Stimulated activated CD4-positive, alpha-beta T cell treated with anti-CD3 and anti-CD28 coated beads, Interleukin-12 subunit alpha, Interleukin-12 subunit beta, amount 100 ng/mL, for 24 hours (primary cell): ENCODE results near the gene LAMA5.

Experiments used
- DNase-seq, 2 experiments: peaks; one replicate each; pipeline ENCODE4 v3.0.0-alpha.2; 2020; ENCODE audit warnings: low read depth in 2 of 2

The LAMA5 gene, protein sequence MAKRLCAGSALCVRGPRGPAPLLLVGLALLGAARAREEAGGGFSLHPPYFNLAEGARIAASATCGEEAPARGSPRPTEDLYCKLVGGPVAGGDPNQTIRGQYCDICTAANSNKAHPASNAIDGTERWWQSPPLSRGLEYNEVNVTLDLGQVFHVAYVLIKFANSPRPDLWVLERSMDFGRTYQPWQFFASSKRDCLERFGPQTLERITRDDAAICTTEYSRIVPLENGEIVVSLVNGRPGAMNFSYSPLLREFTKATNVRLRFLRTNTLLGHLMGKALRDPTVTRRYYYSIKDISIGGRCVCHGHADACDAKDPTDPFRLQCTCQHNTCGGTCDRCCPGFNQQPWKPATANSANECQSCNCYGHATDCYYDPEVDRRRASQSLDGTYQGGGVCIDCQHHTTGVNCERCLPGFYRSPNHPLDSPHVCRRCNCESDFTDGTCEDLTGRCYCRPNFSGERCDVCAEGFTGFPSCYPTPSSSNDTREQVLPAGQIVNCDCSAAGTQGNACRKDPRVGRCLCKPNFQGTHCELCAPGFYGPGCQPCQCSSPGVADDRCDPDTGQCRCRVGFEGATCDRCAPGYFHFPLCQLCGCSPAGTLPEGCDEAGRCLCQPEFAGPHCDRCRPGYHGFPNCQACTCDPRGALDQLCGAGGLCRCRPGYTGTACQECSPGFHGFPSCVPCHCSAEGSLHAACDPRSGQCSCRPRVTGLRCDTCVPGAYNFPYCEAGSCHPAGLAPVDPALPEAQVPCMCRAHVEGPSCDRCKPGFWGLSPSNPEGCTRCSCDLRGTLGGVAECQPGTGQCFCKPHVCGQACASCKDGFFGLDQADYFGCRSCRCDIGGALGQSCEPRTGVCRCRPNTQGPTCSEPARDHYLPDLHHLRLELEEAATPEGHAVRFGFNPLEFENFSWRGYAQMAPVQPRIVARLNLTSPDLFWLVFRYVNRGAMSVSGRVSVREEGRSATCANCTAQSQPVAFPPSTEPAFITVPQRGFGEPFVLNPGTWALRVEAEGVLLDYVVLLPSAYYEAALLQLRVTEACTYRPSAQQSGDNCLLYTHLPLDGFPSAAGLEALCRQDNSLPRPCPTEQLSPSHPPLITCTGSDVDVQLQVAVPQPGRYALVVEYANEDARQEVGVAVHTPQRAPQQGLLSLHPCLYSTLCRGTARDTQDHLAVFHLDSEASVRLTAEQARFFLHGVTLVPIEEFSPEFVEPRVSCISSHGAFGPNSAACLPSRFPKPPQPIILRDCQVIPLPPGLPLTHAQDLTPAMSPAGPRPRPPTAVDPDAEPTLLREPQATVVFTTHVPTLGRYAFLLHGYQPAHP (N-terminal part only)

DNA sequence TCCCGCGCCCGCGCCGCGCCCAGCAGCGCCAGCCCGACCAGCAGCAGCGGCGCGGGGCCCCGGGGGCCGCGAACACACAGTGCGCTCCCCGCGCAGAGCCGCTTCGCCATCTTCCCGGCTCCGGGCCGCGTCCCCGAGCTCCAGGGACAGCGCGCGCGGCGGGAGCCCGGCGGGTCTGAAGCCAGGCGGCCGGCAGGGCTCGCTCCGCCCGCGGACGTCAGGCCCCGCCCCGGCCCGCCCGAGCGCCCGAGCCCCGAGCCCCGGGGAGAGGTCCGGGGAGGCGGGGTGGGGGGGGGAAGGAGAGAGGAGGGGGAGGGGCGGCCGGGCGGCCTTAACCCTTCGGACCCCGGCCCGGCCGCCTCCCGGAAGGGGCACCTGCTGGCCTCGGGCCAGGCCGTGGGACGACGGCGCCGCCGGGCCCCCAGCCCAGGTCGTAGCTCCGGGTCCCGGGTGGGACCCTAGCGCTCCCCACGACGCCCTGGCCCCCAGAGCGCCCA is at the start of gene LAMA5:
LAMA5 (minus strand) TSS at position 177 of the 497 bp plus-strand sequence; CDS start at position 110, 67 bp downstream.
- DNase-seq: no peak

DNA sequence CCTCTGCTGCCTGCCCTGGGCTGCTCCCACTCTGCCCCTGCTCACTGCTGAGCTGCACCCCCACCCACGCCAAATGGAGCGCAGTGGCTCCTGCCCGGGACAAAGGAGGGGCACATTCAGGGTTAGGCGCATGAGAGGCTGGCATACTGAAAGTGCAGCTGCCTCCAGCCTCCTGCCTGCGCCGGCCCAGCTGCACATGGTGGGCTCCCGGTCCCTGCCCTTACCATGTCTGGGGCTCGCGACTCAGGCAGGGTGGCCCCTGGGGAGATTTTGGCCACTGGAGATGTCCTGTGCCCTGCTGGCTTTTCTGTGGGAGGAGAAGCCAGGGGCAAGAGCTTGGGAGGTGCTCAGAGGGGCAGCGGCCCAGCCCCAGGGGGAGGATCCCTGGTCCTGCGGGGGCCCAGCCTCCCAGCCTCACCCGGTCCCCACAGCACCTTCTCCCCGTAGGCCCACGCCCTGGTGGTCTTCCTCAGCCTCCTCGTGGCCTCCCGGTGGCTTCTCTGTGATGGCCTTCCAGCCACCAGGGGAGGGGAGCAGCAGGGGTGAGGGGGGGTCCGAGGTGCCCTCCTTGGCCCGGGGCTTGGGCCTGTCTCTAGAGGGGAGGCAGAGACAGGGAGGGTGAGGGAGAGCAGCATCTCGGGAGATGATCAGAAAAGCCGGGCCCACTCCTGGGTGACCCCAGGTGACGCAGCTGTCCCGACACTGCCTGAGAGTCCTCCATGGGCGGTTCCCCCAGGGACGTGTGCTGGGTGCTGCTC is 48.4 kb upstream of the LAMA5 start:
- DNase-seq: no peak

DNA sequence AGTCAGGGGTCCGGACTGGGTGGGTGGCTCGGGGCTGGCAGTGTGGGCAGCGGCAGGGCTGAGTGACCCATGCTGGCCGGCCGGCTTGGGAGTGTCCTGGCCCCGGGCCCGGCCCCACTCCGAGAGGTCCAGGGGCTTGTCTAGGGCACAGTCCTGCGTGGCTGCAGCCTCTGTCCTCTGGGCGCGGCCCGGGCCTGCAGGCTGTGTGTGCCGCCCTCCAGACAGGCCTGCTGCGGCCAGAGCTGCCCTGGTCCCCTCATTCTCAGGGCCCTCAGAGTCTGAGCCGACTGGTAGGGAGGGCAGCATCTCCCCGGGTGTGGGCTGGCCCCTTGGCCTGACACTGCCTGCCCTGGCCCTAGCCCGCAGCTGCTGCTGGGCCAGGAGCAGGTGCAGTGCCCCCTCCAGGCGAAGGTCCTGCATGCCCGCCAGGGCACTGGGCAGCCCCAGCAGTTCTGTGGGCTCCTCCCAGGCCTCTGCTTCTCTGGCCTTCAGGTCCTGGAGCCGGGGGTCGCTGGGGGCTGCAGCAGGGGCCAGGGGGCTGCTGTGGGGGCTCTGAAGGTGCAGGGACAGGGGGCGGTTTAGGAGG is 46.9 kb upstream of the LAMA5 start:
- DNase-seq: no peak

DNA sequence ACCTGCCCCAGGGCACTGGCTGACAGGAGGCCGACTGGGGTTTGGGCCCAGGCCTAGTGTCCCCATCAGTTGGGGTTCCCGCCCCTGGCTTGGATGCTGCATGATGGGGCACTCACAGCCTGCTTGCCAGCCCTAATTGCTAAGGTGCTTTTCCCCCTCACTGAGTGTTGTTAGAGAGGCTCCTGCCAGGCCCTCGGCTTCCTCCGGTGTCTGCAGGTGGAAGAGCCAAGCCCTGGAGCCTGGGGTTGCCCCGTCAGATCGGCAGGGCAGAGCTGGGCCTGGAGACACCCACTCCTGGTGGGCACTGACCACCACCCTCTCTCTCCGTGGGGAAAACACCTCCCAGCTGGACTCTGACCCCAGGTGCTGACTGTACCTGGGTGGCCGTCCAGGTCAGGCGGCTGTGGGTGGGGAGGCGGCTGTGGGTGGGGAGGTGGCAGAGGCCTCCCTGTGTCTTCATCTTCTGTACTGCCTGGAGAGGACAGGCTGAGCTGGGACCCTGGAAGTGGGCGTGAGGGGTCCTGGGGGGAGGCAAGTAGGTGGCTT is 46.0 kb upstream of the LAMA5 start:
- no peak for DNase-seq

DNA sequence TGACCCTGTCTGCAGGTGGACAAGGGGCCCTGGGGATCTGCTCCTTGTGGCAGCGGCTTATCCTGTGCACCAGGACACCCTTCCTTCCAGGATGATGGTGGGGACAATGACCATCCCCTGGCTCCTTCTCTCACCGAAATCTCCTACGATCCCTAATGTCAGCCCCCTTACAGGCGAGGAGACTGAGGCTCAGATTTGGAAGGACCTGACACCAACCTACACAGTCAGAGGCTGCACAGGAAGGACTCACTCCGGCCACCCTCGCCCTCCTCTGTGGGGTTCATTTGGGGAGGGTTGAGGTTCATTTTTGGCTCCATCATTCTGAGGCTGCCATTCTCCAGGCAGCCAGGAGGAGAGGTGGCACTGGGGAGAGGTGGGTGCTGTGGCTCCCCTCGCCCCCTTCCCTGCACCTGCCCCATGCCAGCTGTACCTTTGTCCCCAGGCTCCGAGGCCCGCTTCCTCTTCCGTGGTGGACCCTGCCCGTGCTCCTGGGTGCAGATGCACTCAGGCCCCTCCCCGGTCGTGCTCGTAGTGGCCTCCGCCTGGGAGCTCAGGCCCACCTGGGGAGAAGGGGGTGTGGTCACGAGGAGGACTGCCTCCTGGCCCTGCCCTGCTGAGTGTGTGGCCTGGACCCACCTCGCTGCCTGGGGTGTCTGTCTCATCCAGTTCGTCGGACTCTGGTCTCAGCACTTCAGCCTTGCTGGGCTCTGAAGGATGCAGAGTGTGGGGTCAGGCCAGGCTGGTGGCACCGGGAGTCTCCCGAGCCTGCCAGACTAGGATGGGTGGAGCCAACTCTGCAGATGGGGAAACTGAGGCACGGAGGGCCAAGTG is 45.3 kb upstream of the LAMA5 start:
- no peak for DNase-seq

DNA sequence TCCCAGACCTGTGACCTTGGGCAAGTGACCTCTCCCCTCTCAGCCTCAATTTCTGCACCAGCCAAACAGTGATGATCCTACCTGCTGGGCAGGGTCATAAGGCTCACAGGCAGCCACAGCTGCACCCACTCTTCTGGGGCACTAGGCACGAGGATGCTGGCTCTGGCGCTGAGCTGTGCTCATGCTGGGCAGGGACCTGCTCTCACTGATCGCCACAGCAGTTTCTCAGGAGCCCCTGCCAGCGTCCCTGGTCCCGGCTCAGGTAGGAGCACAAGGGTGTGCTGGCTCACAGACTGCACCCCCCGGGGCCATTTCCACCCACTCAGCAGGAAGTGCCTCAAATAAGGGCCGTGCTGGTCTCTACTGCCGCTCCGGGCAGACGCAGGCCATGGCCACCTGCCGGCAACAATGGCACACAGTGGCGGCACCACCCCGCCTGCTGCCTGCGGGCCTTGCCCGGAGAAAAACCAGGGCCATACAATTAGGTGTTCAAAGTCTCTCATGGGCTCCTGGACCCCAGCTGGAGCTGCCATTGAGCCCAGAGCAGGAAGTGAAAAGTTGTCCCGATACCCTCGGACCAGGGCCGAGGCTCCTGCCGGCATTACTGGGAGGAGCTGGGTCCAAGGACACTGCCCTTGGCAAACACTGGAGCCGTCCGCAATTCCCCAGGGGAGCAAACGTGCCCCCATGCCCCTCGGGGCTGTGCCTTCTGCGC is 44.5 kb upstream of the LAMA5 start:
- no peak for DNase-seq

DNA sequence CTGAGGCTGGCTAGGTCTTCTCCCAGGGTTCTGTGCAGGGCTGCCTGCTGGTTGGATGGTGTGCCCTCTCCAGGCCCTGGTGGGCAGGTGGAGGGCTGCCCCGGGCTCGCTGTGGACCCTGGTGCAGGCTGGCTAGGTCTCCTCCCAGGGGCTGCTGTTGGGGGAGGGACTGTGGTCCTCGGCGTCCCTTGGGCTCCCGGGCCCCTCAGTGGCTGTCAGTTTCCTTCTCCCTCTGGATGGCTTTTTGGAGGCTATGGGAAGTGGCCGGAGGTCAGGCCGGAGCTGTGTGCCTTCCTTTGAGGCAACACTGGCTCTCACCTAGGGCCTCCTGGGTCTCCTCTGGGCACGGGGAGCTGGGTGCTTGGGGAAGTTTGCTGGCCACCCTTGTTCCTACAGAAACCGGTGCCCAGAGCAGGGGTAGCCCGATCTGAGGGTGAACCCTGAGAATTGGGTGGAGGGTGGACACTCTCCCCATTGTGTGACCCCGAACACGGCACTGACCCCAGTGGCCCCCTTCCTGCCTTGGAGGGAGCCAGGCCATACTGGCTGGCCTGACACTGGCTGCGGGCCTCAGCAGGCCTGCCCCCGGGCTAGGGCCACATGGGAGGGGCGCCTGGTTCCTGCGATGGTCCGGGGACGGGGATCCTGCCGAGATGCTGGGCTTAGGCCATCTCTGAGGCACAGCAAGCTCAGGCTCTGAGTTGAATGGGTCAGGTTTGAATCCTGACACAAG is 43.8 kb upstream of the LAMA5 start:
- DNase-seq: no peak

DNA sequence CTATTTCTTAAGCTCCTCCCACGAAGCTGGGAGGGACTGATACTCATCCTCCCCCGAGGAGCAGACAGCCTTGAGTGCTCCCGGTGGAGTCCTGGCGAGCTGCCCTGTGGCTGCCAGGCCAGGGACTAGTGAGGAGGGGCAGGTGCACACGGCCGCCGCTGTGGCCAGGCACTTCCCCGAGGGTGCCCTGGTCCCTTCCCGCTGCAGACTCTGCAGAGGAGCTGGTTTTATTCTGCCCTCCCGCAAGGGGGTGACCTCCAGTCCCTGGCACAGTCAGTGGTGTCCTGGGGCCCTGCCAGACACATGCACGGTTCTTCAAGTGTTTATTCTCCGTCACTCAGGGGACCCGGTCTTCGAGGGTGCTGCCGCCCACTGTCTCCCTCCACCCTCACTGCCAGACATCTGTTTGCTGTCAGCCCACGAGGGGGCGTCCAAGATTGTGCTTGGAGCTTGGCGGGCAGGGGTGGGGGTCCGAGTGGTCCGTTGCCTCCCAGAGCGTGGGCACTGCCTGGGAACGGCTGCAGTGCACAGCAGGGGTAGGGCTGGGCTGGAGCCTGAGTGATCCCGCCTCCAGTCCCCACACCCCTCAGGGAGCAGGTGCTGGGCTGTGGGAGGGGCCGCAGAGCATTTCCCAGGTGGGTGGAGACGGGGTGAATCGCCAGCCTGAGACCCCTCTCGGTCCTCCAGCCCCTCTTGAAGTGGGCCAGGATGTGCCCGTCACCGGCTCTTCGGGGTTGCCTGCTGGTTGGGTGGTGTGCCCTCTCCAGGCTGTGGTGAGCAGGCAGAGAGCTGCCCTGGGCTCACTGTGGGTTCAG is 43.0 kb upstream of the LAMA5 start:
- DNase-seq: no peak

DNA sequence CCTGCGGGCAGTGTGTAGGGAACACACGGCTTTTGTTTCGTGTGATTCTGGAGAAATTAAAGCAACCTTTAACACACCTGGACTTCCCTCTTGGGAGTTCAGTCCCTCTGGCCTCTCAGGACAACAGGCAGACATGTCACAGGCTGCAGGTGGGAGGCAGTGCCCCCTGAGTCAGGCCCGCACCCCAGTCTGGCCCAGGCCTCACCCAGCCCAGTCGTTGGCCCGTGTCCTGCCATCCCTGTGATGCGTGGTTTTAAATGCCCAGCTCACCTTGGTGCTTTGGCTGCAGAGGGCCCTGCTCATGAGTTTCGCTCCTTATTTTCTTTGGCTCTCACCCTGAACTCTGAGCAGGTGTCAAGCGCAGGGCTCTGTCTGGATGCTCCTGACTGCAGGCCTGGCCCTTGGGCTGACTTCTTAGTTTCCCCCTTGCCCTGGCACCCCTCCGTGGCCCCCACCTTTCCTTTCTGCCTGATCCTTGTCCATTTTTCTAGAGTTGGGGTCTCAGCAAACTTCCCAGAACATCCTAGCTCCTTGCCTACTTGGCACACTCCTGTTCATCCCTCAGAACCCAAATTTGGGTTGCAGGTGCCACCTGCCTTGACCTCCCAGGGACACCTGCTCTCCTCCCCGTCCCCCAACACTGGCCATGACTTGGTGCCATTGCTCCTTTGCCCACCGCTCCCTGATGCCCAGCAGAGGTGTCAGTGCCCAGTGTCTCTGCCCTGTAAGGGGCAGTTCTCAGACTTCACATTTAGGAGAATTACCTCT is 42.2 kb upstream of the LAMA5 start:
- DNase-seq: no peak

DNA sequence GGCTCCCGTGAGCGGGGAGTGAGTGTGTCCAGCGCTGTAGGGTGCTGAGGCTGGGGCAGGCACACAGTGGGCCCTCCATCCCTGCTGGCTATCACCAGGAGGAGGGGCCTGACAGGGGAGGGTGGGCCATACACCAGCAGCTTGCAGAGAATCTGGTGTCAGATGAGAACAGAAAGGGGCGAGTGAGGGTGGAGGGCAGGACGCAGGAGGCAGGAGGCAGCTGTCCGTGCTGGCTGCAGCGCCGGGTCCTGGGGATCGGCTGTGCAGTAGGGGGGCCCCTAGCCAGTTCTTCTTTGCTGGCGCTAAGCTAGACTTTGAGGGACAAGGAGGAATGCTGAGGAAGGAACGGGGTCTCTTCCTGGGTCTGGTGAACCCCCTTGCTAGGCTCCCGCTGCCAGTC is 41.5 kb upstream of the LAMA5 start:
- no peak for DNase-seq

DNA sequence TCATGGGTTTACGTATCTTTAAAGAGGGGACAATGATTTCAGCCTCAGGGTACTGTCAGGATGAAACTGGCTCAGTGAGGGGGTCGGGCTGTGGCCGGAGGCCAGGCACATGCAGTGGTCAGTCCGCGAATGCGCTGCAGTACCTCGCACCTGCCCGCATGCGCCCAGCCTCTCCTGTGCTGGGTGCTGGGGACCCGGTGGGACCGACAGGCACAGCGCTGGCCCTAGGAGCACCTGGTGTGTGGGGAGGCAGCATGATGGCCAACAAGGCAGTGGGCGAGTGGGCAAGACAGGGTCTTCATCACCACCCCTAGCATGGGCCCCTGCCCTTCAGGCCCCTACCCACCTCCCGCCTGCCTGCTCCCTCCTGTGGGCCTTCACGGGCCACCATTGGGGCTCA is 40.9 kb upstream of the LAMA5 start:
- no peak for DNase-seq

DNA sequence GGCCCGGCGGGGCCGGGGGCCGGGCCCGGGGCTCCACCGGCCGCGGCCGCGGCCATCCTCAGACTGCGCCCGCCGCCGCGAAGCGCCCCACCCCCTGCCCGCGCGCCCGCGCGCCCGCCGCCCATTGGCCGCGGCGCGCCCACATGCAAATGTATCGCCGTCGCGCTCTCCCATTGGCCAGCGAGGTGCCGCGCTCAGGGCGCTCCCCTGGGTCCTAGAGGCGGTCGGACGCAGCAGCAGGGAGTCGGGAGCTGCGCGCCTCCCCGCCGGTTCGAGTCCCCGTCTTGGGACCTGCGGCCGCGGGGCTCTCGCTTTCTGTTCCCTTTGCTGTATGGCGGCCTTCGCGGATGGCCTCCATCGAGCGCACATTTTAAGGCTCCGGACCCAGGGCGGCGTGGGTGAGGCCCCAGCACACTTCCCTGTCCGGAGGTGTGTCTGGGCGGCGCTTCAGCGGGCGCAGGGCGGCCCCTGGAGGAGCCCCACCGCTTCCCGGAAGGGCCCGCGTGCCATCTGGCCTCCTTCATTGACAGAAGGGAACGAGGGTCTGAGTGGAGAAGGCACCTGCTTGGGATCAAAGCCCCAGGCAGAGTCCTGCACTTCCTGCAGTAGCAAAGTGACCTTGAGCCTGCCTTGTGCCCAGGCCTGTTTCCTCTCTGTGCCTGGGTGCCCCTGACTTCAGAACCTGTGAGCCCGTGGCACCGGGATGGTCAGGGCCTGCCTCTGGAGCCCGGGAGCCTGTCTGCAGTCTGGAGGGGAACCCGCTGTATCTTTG is 40.3 kb upstream of the LAMA5 start, which contains the start of gene CABLES2:
CABLES2 (minus strand) TSS at position 65 of the 772 bp plus-strand sequence; CDS start at position 56, 9 bp downstream.
- DNase-seq: peak; percentile 85

DNA sequence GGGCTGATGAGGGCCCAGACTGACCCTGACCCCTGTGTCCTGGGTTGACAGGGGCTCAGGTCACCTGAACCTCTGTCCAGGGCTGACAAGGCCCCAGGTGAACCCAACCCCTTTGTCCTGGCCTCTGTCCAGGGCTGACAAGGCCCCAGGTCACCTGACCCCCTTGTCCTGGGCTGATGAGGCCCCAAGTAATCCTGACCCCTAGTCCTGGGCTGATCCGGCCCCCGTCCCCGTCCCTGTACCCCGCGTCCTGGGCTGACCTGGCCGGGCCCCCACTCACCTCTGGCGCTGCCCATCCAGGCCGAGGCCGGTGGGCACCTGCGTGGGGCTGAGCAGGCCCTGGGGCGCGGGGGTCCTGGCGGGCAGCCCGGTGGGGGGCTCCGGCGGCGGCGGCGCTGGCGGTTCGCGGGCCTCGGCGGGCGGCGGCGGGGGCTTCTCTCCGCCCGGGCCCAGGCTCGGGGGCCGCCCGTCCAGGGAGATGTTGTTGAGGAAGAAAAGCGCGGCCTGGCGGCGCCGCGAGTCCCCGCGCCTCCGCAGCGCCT is 39.6 kb upstream of the LAMA5 start:
- DNase-seq: no peak

DNA sequence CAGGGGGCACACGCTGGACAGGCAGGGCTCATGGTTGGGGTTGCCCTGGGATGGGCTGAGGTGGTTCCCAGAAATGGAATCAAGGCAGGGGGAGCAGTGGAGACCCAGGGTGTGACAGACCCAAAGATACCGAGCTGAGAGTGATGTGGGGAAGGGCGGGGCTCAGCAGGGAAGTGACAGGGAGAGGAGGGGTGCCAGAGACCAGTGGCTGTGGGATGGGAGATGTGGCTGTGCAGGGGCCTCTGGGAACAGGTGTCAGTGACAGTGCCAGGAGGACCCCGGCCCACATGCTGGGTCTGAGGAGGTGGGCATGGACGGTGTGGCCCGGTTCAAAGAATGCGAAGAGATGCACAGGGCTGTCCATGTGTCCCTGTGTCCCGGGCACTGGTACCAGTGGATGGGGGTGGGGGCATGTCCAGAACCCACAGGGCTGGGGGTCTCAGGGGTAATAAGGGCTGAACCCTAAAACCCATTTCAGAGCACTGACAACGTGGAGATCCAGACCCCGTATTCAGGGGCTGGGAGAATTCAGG is 38.9 kb upstream of the LAMA5 start:
- no peak for DNase-seq
